H1 (cell line): Measurements from ENCODE around the gene TNS3.

ENCODE experiments used
- ATF2 ChIP-seq: IDR thresholded peaks from 2 replicates; pipeline ENCODE4 v1.6.1; 2012; ENCODE audit warnings: low read length, inconsistent platforms
- CBX8 ChIP-seq: fragments of 300-800, 300-1000 bp; sonication (generic); IDR thresholded peaks from 2 replicates; pipeline ENCODE4 v1.7.1; 2016; ENCODE audit warnings: low read depth, low read length, borderline replicate concordance
- EZH2 ChIP-seq: fragments of 200-600 bp; sonication (generic); IDR thresholded peaks from 2 replicates; pipeline ENCODE4 v1.7.1; 2012; ENCODE audit warnings: low read depth, mild to moderate bottlenecking, moderate library complexity, low read length, inconsistent platforms; ENCODE audit not compliant: severe bottlenecking
- HDAC2 ChIP-seq, 2 experiments: fragments of 300-600 bp in 1 of 2; sonication (generic) in 1 of 2; IDR thresholded peaks; 2 replicates each; pipeline ENCODE4 v1.6.1; 2011 to 2012; ENCODE audit warnings: low read depth in 2 of 2, low read length in 2 of 2, mild to moderate bottlenecking in 2 of 2, moderate library complexity in 2 of 2, borderline replicate concordance in 1 of 2, inconsistent platforms in 1 of 2
- JUND ChIP-seq: IDR thresholded peaks from 2 replicates; pipeline ENCODE4 v1.6.1; 2011; ENCODE audit warnings: mild to moderate bottlenecking, improper control_type of control experiment, low read length
- KDM5A ChIP-seq: fragments of 200-600 bp; IDR thresholded peaks from 2 replicates; pipeline ENCODE4 v1.7.1; 2012; ENCODE audit warnings: mild to moderate bottlenecking, low read length, inconsistent platforms, mixed read lengths
- RAD21 ChIP-seq, 2 experiments: IDR thresholded peaks in 1 of 2; conservative IDR thresholded peaks in 1 of 2; 2 replicates each; pipeline ENCODE4 v1.6.1; 2011; ENCODE audit warnings: low read depth in 2 of 2, low read length in 2 of 2, improper control_type of control experiment in 1 of 2, inconsistent platforms in 1 of 2, mild to moderate bottlenecking in 1 of 2, moderate library complexity in 1 of 2
- SIN3A ChIP-seq, 2 experiments: IDR thresholded peaks in 1 of 2; conservative IDR thresholded peaks in 1 of 2; 2 replicates each; pipeline ENCODE4 v1.6.1; 2011 to 2012; ENCODE audit warnings: low read length in 2 of 2, improper control_type of control experiment in 1 of 2, low read depth in 1 of 2, mild to moderate bottlenecking in 1 of 2
- SP2 ChIP-seq: IDR thresholded peaks from 2 replicates; pipeline ENCODE4 v1.6.1; 2012; ENCODE audit warnings: mild to moderate bottlenecking, low read length, inconsistent platforms
- USF2 ChIP-seq: IDR thresholded peaks from 2 replicates; pipeline ENCODE4 v1.6.1; 2011; ENCODE audit warnings: low read length, improper control_type of control experiment
- TF ChIP-seq, protein P1 (sequence below), 3 experiments: IDR thresholded peaks; 1 replicate in 2 of 3; 2 replicates in 1 of 3; pipeline versions ENCODE4 v1.5.1 to v1.6.1; 2011; ENCODE audit warnings: low read length in 3 of 3, mild to moderate bottlenecking in 3 of 3, inconsistent platforms in 2 of 3, low read depth in 1 of 3, moderate library complexity in 1 of 3; ENCODE audit not compliant: insufficient read depth in 1 of 3; ENCODE audit errors: control extremely low read depth in 1 of 3

GRCh38 chr7:47543714-47544113, 38.2 kb downstream of the TNS3 start:
- TF ChIP-seq JUND (no peak), EZH2 (no peak), RAD21 (IDR thresholded peaks at IDR 0.05 in 1 of 2, conservative IDR thresholded peaks at IDR 0.05 in 1 of 2; ENCODE audit: low read depth in 2 of 2, low read length in 2 of 2) (no peak), HDAC2 (IDR thresholded peaks at IDR 0.05; ENCODE audit: borderline replicate concordance in 1 of 2, low read depth in 2 of 2, low read length in 2 of 2) (no peak), KDM5A (no peak), ATF2 (no peak), SIN3A (conservative IDR thresholded peaks at IDR 0.05 in 1 of 2, IDR thresholded peaks at IDR 0.05 in 1 of 2; ENCODE audit: low read depth in 1 of 2, low read length in 2 of 2) (no peak), USF2 (no peak), CBX8 (no peak), SP2 (no peak)
- TF ChIP-seq, protein P1, sequence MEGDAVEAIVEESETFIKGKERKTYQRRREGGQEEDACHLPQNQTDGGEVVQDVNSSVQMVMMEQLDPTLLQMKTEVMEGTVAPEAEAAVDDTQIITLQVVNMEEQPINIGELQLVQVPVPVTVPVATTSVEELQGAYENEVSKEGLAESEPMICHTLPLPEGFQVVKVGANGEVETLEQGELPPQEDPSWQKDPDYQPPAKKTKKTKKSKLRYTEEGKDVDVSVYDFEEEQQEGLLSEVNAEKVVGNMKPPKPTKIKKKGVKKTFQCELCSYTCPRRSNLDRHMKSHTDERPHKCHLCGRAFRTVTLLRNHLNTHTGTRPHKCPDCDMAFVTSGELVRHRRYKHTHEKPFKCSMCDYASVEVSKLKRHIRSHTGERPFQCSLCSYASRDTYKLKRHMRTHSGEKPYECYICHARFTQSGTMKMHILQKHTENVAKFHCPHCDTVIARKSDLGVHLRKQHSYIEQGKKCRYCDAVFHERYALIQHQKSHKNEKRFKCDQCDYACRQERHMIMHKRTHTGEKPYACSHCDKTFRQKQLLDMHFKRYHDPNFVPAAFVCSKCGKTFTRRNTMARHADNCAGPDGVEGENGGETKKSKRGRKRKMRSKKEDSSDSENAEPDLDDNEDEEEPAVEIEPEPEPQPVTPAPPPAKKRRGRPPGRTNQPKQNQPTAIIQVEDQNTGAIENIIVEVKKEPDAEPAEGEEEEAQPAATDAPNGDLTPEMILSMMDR (IDR thresholded peaks at IDR 0.05; ENCODE audit: control extremely low read depth in 1 of 3, insufficient read depth in 1 of 3, low read depth in 1 of 3, low read length in 3 of 3) = no peak
